Measurements from ENCODE around the gene DAB2IP.

The DAB2IP gene

GRCh38 chr9:121817476-121817875 is 166.0 kb downstream of the DAB2IP start:
- TF ChIP-seq LEF1 (IDR thresholded peaks at IDR 0.05; ENCODE audit: borderline replicate concordance), result no peak
- DNase-seq (ENCODE audit: extremely low spot score), result no peak
- CTCF ChIA-PET, result no interaction called here
- POLR2A ChIA-PET, result no interaction called here

GRCh38 chr9:121818016-121818661 is 166.7 kb downstream of the DAB2IP start:
- no peak for TF ChIP-seq HDGF (IDR thresholded peaks at IDR 0.05; ENCODE audit: borderline replicate concordance)
- no peak for DNase-seq (ENCODE audit: extremely low spot score)
- POLR2A ChIA-PET, result no interaction called here
- CTCF ChIA-PET, result no interaction called here

- POLR2A ChIA-PET, result no interaction called here
- CTCF ChIA-PET, result no interaction called here
- TF ChIP-seq ZNF384 (IDR thresholded peaks at IDR 0.05), result no peak
- no peak for TF ChIP-seq FOXM1 (IDR thresholded peaks at IDR 0.05; ENCODE audit: borderline replicate concordance)
- TF ChIP-seq TARDBP (IDR thresholded peaks at IDR 0.05), result no peak
- no peak for TF ChIP-seq CTBP1 (IDR thresholded peaks at IDR 0.05; ENCODE audit: borderline replicate concordance)
- no peak for TF ChIP-seq BHLHE40 (IDR thresholded peaks at IDR 0.05; ENCODE audit: borderline replicate concordance)
- TF ChIP-seq SP1 (IDR thresholded peaks at IDR 0.05), result no peak
- no peak for DNase-seq (ENCODE audit: extremely low spot score)
Measured at GRCh38 chr9:121818841-121819427, 167.5 kb downstream of the DAB2IP start.

- CTCF ChIA-PET, result no interaction called here
- POLR2A ChIA-PET, result no interaction called here
- peak; percentile 32 for DNase-seq (ENCODE audit: extremely low spot score)
- TF ChIP-seq LEF1 (IDR thresholded peaks at IDR 0.05; ENCODE audit: borderline replicate concordance) (no peak), L3MBTL2 (conservative IDR thresholded peaks at IDR 0.05) (no peak), ELF4 (IDR thresholded peaks at IDR 0.05) (no peak), PKNOX1 (IDR thresholded peaks at IDR 0.05) (no peak), FOXM1 (IDR thresholded peaks at IDR 0.05; ENCODE audit: borderline replicate concordance) (no peak), FOXK2 (IDR thresholded peaks at IDR 0.05) (no peak)
Measured at GRCh38 chr9:121819428-121820231, 168.2 kb downstream of the DAB2IP start.

GRCh38 chr9:121820286-121821005 is 169.0 kb downstream of the DAB2IP start:
- CTCF ChIA-PET, result no interaction called here
- DNase-seq (ENCODE audit: extremely low spot score), result no peak
- POLR2A ChIA-PET, result no interaction called here
- no peak for TF ChIP-seq FOXM1 (IDR thresholded peaks at IDR 0.05; ENCODE audit: borderline replicate concordance)
- no peak for TF ChIP-seq LEF1 (IDR thresholded peaks at IDR 0.05; ENCODE audit: borderline replicate concordance)

GRCh38 chr9:121821326-121821725 is 169.9 kb downstream of the DAB2IP start:
- TF ChIP-seq SP1 (IDR thresholded peaks at IDR 0.05), result no peak
- no peak for DNase-seq (ENCODE audit: extremely low spot score)
- ChIA-PET POLR2A (no interaction called here), CTCF (no interaction called here)

- TF ChIP-seq ZNF384 (IDR thresholded peaks at IDR 0.05) (no peak), LEF1 (IDR thresholded peaks at IDR 0.05; ENCODE audit: borderline replicate concordance) (no peak), CTBP1 (IDR thresholded peaks at IDR 0.05; ENCODE audit: borderline replicate concordance) (no peak), ARNT (IDR thresholded peaks at IDR 0.05) (no peak), FOXK2 (IDR thresholded peaks at IDR 0.05) (no peak), HDGF (IDR thresholded peaks at IDR 0.05; ENCODE audit: borderline replicate concordance) (no peak), NFRKB (IDR thresholded peaks at IDR 0.05) (no peak)
- POLR2A ChIA-PET, result no interaction called here
- CTCF ChIA-PET, result no interaction called here
- no peak for DNase-seq (ENCODE audit: extremely low spot score)
Measured at GRCh38 chr9:121822093-121823085, 171.0 kb downstream of the DAB2IP start.
